Nephron progenitor cell (in vitro differentiated cells): ENCODE measurements around the gene CST3.
A peak's percentile ranks its signal among the peaks of the same experiment; 100 is the strongest.
"Not testable (repeated sequence)": the region's sequence is repeated elsewhere in the genome, so short reads cannot be mapped to it uniquely, and the experiment has no call there.

Experiments
- DNase-seq: peaks from one replicate; pipeline ENCODE4 v3.0.0; 2021
- H3K27ac Mint-ChIP-seq: 2 replicates; pipeline ENCODE4 v1.8.0; 2021; ENCODE audit warnings: mild to moderate bottlenecking, moderate library complexity, mixed read lengths
- H3K27me3 Mint-ChIP-seq: 2 replicates; pipeline ENCODE4 v1.8.0; 2021; ENCODE audit warnings: mild to moderate bottlenecking, low read depth, mixed read lengths; ENCODE audit not compliant: poor library complexity
- H3K36me3 Mint-ChIP-seq: 2 replicates; pipeline ENCODE4 v1.8.0; 2021; ENCODE audit warnings: low read depth, mixed read lengths
- H3K4me1 Mint-ChIP-seq: 2 replicates; pipeline ENCODE4 v1.8.0; 2021; ENCODE audit warnings: mixed read lengths
- H3K4me3 Mint-ChIP-seq: 2 replicates; pipeline ENCODE4 v1.8.0; 2021; ENCODE audit warnings: mild to moderate bottlenecking, moderate library complexity, mixed read lengths
- H3K9me3 Mint-ChIP-seq: 2 replicates; pipeline ENCODE4 v1.8.0; 2021; ENCODE audit warnings: mild to moderate bottlenecking, moderate library complexity, mixed read lengths
- TF ChIP-seq, protein P1 (sequence below): fragments of 200-600 bp; sonication (generic); IDR thresholded peaks from 2 replicates; pipeline ENCODE4 v1.5.0; 2021; ENCODE audit warnings: antibody characterized with exemption

Gene CST3

DNA sequence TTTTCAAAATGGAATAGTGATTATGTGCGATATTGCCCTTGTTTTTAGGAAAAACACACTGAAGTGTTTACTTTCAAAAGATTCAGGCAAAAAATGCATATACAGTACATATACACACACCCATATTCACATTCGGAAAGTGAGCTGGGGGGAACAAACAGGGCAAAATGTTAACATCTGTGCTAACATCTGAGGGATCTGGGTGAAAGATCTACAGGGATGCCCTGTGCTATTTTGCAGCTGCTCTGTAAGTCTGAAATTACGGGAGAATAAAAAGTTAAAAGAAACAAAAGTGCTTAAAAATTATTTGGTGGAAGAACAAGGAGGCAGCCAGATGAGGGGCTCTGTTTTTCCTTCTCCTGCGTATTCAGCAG is 860 bp downstream of the CST3 start:
- DNase-seq, result no peak
- Mint-ChIP-seq H3K9me3 (no peaks in the 10 kb centered on the region), H3K4me3 (peak overlapping the region; percentile 91), H3K27ac (peak overlapping the region; percentile 51), H3K4me1 (peaks cover 64% of the 10 kb centered on the region), H3K36me3 (peaks cover 17% of the 10 kb centered on the region), H3K27me3 (peaks cover 6% of the 10 kb centered on the region)
- TF ChIP-seq, protein P1, sequence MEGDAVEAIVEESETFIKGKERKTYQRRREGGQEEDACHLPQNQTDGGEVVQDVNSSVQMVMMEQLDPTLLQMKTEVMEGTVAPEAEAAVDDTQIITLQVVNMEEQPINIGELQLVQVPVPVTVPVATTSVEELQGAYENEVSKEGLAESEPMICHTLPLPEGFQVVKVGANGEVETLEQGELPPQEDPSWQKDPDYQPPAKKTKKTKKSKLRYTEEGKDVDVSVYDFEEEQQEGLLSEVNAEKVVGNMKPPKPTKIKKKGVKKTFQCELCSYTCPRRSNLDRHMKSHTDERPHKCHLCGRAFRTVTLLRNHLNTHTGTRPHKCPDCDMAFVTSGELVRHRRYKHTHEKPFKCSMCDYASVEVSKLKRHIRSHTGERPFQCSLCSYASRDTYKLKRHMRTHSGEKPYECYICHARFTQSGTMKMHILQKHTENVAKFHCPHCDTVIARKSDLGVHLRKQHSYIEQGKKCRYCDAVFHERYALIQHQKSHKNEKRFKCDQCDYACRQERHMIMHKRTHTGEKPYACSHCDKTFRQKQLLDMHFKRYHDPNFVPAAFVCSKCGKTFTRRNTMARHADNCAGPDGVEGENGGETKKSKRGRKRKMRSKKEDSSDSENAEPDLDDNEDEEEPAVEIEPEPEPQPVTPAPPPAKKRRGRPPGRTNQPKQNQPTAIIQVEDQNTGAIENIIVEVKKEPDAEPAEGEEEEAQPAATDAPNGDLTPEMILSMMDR, result no peak

DNA sequence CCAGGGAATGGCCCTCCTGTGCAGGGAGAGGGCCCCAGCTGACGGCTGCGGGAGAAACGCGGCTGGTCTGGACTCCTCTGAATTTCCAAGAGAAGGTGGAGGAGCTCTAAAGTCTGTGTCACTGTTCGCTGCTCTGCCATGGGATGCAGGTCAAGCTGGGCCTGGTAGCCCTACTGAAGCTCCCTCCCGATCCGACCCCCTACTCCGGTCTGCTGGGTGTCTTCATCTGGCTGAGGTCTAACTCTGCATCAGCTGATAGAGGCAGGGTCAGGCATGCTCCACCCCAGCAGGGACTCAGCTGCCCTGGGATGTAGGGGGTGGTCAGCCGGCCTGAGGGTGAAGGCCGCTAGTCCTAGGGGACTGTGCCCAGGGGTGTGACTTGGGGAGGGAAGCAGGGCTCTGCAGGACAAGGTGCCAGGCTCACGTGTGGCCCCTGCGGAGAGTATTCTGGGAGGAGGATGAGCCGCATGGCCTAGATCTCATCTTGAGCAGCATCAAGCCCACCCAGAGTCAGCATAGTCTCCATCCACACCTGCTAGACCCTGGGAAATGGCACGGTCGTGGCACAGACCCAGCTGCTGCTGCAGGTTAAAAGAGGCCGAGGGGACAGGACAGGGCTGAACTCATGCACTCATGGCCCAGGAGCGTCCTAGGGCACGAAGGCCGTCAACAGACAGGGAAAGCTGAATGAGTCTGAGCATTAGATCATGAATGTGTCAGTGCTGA is 1.4 kb downstream of the CST3 start:
- no peaks in the 10 kb centered on the region for H3K9me3 Mint-ChIP-seq
- H3K36me3 Mint-ChIP-seq, result peaks cover 17% of the 10 kb centered on the region
- H3K27ac Mint-ChIP-seq, result no peak overlapping the region
- TF ChIP-seq, protein P1, result no peak
- H3K27me3 Mint-ChIP-seq, result peaks cover 6% of the 10 kb centered on the region
- DNase-seq, result no peak
- H3K4me1 Mint-ChIP-seq, result peaks cover 68% of the 10 kb centered on the region
- peak overlapping the region; percentile 91 for H3K4me3 Mint-ChIP-seq

DNA sequence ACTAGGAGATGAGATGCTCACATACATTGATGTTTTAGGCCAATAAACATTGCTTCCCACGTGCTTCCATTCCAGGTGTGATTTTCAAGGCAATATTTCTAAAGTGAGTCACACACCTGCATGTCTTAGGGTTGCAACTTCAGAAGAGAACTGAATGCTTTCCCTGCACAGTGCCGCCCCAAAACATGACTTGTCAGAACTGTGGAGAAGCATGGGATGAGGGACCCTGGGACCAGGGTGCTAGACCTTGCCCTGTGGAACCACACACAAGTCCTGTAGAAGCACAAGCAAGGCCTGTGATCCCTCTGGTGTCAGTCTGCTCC is 2.0 kb downstream of the CST3 start:
- Mint-ChIP-seq H3K4me3 (peak overlapping the region; percentile 91), H3K36me3 (peaks cover 17% of the 10 kb centered on the region), H3K4me1 (peaks cover 65% of the 10 kb centered on the region)
- H3K27ac Mint-ChIP-seq, H3K27me3 Mint-ChIP-seq, DNase-seq, H3K9me3 Mint-ChIP-seq: not testable (repeated sequence)

DNA sequence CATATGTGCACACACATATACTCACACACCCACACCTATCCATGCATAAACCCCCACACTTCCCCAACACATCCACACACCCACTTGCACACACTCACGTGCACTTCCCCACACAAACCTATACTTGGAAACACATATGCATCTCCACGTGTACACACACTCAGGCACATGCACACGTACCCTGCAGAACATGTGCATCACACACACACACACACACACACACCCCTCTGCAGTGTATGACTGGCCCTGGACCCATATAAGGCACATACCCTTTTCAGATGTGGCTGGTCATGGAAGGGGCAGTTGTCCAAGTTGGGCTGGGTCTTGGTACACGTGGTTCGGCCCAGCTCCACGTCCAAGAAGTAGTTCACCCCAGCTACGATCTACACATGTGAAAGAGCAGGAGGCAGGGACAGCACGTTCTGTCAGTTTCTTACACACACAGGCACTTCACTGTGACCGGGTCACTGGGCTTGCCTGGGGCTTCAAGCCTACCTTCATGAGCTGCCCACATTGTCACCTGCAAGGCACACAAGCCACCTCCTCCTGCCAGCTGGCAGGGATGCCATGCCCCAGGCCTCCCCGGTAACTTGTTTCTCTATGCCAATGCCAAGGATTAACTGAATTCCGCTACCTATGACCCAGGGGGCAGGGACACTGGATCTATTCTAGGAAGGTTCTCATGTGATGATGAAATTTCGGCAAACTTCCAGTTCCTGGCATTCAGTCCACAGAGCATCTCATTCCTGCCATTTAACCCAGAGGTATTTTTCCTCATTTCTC is 2.6 kb downstream of the CST3 start:
- TF ChIP-seq, protein P1, result no peak
- no peak overlapping the region for H3K4me3 Mint-ChIP-seq
- H3K27me3 Mint-ChIP-seq, result peaks cover 9% of the 10 kb centered on the region
- peaks cover 66% of the 10 kb centered on the region for H3K4me1 Mint-ChIP-seq
- no peaks in the 10 kb centered on the region for H3K9me3 Mint-ChIP-seq
- H3K36me3 Mint-ChIP-seq, result peaks cover 17% of the 10 kb centered on the region
- H3K27ac Mint-ChIP-seq, result no peak overlapping the region
- no peak for DNase-seq

DNA sequence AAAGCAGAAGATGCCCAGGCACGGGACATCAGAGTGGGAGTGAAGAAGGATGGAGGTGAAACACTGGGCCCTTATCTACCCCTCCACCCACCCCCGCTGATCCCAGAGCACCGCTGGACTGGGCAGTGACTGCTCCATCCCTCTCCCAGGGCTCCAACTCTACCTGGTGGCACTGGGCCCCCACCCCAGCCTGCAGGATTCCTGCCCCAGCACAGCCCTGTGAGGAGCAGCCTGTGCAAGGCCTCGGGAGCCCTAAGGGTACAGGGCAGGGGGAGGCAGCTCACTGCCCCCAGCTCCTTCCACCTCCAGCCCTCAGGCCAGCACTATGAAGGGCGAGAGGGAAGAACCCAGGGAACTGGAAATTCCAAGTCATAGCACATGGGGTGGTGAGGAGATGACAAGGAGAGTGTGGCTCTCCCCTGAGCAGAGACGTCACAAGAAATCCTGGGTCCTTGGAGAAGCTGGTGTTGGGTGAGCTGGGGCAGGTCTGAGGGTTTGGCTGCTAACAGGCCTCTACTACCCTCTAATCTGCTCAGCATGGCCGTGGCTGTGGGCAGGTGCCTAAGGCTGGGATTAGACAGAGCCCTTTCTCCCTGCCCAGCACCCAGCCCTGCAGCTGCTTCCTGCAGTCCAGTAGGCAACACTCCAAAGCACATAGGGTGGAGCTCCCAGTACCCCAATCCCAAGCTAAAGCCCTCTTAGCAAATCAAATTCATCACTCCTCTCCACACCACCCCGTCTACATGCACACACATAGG is 3.5 kb downstream of the CST3 start:
- Mint-ChIP-seq H3K4me3 (no peak overlapping the region), H3K9me3 (no peaks in the 10 kb centered on the region), H3K36me3 (peaks cover 17% of the 10 kb centered on the region), H3K4me1 (peaks cover 73% of the 10 kb centered on the region), H3K27me3 (peaks cover 9% of the 10 kb centered on the region), H3K27ac (no peak overlapping the region)
- no peak for DNase-seq
- TF ChIP-seq, protein P1, result no peak
